OCI-M1 (cell line): ENCODE measurements around the gene UBE2I.

ENCODE experiments used
- DNase-seq: peaks from one replicate; lab custom pipeline; 2025; lab: John Stamatoyannopoulos, UW

The UBE2I gene

DNA sequence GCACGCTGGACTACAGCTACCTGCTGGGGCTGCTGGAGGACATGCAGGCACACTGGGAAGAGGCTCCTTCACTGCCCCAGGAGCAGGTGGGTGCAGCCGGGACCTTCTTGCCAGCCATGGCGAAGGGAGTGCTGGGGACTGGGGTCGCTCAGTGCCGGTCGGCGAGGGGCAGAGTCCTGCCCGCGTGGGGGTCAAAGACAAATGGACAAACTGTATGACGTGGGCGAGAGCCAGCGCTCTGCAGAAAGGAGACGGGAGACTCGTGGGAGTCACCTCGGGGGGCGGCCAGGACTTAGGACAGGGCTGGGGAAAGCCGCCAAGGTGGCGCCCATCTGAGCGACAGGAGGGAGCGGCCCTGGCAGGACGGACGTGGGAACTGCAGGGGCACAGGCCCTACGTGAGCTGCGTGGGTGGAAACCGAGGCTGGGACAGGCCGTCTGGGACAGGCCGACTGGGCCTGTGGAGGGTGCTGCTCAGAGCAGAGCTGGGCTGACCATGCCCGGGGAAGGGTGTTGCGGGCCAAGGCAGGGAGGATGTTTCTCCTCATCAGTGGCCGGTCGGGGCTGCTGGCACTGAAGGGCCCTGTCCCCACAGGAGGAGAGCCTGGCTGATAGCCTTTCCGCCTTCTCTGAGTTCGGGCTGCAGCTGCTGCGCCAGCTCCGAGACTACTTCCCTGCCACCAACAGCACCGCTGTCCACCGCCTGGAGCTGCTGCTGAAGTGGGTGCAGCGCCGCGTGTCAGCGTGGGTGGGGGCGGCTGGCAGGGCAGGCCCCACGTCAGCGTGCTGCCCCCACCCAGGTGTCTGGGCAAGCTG, 34.2 kb downstream of the UBE2I start:
- DNase-seq: no peak

GRCh38 chr16:1344499-1344898, 35.1 kb downstream of the UBE2I start:
- DNase-seq: no peak

DNA sequence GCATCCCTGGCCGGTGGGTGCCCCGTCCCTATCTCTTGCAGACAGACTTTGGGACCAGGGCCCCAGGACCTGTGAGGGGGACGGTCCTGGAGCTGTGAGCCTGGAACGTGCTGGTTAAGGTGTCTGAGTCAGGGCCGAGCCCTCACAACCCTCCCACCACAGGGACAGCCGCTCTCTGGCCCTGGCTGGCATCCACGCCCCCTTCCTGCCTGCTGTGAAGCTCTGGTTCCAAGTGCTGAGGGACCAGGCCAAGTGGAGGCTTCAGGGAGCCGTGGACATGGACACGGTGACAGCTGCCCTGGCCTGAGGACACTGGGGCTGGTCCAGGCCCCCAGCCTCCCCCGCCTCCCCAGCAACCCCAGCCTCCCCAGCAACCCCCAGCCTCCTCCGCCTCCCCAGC, 35.7 kb downstream of the UBE2I start:
- DNase-seq: no peak

GRCh38 chr16:1345651-1346421, 36.4 kb downstream of the UBE2I start:
- DNase-seq: no peak

DNA sequence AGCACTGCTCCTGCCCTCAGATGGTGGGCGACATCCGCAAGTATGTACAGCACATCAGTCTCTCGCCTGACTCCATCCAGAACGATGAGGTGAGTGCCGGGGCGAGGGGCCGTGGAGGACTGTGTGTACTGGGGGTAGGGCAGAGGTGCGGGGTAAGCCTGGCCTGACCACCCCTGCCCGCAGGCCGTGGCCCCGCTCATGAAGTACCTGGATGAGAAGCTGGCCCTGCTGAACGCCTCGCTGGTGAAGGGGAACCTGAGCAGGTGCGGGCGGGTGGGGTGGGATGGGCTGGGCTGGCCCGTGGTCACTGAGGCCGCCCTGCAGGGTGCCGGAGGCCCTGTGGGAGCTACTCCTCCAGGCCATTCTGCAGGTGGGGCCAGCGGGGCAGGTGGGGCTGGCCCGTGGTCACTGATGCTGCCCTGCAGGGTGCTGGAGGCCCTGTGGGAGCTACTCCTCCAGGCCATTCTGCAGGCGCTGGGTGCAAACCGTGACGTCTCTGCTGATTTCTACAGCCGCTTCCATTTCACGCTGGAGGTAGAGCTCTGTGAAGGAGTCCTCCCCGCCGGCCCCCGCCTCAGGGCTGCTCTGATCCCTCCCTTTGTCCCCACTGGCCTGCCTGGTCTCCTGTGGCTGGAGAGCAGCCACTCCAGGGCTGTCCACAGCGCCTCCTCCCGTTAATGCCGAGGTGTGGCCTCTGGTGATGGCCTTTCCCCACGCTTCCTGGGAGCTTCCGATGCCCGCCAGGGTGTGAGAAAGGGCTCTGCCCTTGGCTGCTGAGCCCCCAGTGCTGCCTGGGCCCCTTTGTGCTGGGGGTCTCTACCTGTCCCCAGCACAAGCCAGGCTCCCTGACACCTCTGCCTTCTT, 37.2 kb downstream of the UBE2I start:
- no peak for DNase-seq

DNA sequence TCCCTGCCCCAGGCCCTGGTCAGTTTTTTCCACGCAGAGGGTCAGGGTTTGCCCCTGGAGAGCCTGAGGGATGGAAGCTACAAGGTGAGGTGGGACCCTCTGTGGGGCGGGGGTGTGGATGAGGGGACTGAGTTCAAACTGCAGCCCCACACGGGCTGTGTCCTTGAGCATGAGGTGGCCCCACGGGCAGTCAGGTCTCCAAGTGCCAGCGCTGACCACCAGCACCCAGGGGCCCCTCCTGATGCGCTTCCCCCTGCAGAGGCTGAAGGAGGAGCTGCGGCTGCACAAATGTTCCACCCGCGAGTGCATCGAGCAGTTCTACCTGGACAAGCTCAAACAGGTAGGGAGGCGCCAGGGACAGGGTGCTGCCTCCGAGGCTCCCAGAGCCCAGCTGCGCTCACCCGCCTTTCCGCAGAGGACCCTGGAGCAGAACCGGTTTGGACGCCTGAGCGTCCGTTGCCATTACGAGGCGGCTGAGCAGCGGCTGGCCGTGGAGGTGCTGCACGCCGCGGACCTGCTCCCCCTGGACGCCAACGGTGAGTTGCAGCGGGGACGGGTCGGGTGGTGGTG, 37.9 kb downstream of the UBE2I start:
- no peak for DNase-seq

DNA sequence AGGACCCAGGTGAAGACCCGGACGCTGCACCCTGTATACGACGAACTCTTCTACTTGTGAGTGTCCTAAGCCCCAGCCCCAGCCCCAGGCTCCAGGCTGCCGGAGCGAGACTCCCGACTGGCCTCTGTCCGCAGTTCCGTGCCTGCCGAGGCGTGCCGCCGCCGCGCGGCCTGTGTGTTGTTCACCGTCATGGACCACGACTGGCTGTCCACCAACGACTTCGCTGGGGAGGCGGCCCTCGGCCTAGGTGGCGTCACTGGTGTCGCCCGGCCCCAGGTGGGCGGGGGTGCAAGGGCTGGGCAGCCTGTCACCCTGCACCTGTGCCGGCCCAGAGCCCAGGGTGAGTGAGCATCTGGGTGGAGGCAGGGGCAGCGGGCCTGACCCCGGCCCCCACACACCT, 38.5 kb downstream of the UBE2I start:
- DNase-seq: no peak

- DNase-seq: no peak
Measured at GRCh38 chr16:1348441-1348840, 39.0 kb downstream of the UBE2I start.

- no peak for DNase-seq
Measured at GRCh38 chr16:1348926-1349325, 39.5 kb downstream of the UBE2I start.

DNA sequence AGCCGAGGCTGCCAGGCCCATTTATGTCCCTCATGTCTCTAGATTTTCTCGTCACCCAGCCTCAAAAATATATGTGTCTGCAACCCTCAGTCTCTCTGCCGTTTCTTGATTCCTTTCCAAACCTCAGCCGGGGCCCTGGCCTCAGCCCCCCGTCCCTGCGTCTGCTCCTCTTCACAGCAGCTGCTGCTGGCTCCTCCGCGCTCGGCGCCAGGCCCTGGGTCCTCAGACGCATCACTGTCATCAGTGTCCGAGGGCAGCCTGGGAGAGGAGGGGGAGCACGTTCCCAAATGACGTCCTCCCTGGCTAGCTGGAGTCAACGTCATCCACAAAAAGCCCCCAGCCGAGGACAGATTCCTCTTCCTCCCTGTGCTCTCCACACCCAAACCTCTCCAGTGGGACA, 39.9 kb downstream of the UBE2I start:
- DNase-seq: no peak

GRCh38 chr16:1349951-1350350, 40.5 kb downstream of the UBE2I start:
- DNase-seq: no peak

DNA sequence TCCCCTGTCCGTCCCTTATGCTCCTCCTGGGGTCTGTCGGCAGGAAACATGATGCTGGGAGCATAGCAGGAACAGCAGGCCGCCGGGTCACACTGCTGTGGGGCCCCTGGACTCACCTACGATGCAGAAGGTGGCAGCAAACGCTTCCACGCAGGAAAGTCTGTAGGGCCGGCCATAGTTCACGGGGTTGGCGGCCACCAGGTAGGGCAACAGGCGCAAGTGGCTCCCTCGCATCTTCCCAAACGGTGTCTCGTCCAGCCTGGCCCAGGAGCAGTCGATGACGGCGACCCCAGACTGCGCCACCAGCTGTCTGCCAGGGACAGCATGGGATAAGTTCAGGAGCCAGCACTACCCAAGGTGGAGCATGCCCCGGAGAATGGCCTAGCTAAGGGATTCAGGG, 41.3 kb downstream of the UBE2I start:
- no peak for DNase-seq

GRCh38 chr16:1351215-1351581, 41.8 kb downstream of the UBE2I start:
- no peak for DNase-seq

DNA sequence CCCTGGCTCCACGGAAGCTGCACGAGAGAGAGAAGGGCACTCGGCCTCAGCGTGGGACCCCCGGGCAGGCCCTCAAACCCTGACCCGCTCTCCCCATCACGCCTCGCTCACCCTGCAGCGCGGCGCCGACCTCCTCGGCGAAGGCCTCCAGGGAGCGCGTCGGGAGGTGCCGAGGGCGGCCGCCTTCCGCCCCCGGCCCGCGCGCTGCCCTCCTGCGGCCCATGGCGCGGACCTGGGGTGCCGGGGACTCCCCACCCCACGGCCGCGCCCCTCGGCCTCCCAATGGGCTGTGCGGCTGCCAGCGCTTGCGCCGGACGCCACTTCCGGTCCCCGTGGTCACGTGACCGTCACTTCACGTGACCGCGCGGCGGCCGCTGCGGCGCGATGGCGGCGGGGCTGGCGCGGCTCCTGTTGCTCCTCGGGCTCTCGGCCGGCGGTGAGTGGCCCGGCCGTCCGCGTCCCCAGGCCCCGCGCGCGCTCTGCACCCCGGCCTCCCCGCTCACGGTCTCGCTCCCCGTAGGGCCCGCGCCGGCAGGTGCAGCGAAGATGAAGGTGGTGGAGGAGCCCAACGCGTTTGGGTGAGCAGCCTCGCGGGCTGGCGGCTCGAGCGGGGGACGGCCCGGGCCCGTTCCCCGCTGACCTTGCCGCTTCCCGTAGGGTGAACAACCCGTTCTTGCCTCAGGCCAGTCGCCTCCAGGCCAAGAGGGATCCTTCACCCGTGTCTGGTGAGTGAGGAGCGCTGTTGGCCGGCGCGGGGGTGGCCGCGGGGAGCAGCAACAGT, 42.3 kb downstream of the UBE2I start, which contains the start of the genes GNPTG and TSR3:
Gene GNPTG (plus strand): TSS at position 350 of the 781 bp plus-strand sequence. CDS start 35 bp downstream, at position 385.
Gene TSR3 (minus strand): TSS at position 297 of the 781 bp plus-strand sequence. CDS start 74 bp downstream, at position 223.
- peak; percentile 89 for DNase-seq

DNA sequence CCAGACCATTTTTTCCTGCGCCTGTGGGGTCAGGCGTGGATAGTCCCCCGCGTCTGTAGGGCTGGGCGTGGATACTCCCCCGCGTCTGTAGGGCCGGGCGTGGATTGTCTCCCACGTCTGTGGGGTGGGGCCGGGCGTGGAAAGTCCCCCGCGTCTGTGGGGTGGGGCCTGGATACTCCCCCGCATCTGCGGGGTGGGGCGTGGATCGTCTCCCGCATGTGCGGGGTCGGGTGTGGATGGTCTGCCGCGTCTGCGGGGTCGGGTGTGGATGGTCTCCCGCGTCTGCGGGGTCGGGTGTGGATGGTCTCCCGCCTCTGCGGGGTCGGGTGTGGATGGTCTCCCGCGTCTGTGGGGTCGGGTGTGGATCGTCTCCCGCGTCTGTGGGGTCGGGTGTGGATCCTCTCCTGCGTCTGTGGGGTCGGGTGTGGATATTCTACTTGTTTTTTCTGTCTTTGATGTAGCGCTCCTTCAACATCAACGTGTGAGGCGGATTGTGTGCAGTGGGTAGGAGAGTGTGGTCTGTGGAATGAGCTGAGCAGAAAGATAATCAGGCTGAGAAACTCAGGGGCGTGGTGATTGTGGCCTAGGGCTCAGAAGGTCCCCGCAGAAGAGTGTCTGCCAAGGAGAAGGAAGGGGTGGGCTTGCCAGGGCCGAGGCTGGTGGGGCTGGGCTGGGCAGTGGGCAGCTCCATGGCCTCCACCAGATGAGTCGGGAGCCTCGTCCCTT, 45.5 kb downstream of the UBE2I start:
- DNase-seq: peak; percentile 7

DNA sequence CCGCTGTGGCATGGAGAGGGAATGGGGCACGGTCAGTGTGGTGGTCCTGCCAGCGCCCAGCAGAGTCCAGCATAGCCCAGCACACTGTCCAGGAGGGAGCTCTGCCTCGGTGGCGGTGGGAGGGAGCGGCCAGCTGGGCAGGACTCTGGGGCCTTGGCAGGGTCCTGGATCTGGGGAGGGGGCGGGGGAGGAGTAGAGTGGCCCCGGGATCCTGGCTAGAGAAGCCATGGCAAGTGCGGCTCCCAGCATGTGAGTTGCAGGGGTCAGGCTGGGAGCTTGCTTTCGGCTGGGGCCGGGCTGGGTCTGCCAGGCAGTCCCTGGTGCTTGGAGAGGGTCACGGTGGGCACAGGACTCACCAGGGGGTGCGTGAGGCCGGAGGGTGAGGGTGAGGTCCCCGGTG, 46.2 kb downstream of the UBE2I start:
- no peak for DNase-seq

DNA sequence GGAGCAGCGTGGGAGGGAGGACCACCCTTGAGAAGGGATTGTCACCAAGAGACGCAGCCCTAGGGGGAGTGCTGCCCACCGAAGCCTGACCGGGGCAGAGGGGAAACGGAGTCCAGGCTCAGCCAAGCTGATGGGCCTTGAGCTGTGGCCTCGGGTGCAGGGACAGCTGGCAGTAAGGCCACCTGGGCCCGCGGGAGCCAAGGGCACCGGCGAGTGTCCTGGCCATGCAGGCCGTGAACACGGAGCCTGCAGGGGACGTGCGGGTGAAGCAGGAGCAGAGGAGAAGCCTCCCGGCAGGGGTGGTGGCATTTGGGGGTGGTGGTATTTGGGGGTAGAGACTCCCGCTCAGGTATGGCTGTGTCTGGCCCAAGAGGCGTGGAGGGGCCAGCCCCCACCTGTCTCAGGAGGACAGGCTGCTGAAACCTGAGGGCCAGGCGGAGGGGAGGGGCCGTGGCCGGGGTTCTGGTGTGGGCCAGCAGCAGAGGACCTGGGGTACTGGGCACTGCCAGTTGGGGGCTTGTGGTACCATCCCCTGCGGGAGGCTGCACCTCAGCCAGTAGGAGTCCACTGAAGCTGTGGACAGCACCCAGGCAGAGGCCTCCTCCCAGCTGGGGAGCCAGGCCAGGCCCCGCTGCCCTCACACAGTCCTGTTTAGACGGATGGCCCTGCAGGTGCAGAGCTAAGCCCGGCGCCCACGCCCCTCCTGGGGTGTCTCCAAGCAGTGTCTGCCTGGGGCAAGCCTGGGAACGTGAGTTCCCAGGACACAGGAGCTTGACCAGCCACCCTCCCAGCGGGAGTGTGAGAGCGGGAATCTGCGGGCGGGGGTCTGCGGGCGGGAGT, 46.8 kb downstream of the UBE2I start:
- DNase-seq: no peak

GRCh38 chr16:1357906-1358566, 48.6 kb downstream of the UBE2I start:
- no peak for DNase-seq
